ENCODE data around the gene XPO1.
A peak's percentile ranks its signal among the peaks of the same experiment; 100 is the strongest.
"Not testable (repeated sequence)": the region's sequence is repeated elsewhere in the genome, so short reads cannot be mapped to it uniquely, and the experiment has no call there.

XPO1 gene

DNA sequence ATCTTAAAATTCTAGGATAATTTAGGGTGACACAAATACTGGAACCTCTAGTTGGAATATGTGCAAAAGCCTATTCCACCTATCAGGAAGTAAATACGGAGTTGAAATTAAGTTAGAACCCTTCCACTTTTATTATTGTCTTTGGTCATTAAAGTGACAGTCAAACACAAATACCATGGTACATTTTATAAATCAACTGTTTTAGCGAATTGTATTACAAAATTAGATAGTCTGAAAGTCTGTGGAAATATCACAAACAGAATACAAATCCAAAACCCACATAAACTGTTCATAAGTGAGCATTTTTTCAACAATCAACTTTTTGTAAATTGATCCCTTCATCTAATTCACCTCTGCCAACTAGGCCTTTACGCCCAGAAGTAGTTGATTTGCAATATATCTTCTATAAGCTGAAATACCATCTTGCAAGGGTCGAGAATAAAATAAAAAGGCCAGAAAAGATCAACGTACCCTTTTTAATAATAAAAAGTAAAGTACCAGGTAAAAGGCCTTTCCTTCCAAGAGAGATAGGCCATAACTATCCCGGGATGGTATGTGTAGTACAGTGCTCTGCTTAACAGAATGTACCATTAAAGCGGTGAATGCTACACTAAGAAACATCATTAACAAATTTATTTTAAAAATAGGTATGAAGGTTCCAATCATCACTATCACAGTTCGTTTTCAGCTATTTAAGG, 68.6 kb downstream of the XPO1 start:
- DNase-seq (ENCODE audit: low spot score), result peak; percentile 35

- DNase-seq (ENCODE audit: low spot score), result not testable (repeated sequence)
Measured at GRCh38 chr2:61468231-61468630, 69.9 kb downstream of the XPO1 start.

DNA sequence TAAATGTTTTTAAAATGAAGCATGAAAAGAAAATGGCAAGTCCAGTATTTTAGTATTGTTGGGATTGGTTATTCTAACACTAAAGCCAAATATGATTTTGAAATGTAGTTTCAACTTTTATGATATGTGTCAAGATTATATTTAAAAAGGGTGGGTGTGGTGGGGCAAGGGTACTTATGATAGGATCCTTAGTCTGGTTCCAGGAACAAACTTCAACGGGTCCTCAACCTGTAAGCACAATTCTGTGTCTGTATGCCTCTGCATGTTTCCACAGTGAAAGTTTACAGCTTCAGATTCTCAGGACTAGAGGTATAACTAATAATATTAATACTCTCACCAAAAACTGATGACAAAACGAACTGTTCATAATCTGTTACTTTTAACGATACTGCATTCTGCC, 73.1 kb downstream of the XPO1 start:
- no peak for DNase-seq (ENCODE audit: low spot score)

GRCh38 chr2:61463769-61464475, 74.2 kb downstream of the XPO1 start:
- DNase-seq (ENCODE audit: low spot score), result no peak

DNA sequence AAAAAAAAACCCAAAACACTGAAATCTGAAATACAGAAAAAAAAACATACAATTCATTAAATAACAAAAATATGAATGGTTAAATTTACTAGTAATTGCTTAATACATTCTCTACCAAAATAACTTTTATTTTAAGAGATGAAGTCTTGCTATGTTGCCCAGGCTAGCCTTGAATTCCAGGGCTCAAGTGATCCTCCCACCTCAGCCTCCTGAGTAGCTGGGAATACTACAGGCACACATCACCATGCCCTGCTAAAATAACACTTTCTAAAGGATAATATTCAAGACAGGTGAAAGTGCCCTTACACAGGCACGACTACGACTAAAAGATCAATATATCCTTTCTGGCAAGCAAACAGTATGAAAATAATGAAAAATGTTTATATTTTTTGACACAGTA, 76.8 kb downstream of the XPO1 start:
- no peak for DNase-seq (ENCODE audit: low spot score)

GRCh38 chr2:61460163-61460562, 78.0 kb downstream of the XPO1 start:
- peak; percentile 43 for DNase-seq (ENCODE audit: low spot score)

DNA sequence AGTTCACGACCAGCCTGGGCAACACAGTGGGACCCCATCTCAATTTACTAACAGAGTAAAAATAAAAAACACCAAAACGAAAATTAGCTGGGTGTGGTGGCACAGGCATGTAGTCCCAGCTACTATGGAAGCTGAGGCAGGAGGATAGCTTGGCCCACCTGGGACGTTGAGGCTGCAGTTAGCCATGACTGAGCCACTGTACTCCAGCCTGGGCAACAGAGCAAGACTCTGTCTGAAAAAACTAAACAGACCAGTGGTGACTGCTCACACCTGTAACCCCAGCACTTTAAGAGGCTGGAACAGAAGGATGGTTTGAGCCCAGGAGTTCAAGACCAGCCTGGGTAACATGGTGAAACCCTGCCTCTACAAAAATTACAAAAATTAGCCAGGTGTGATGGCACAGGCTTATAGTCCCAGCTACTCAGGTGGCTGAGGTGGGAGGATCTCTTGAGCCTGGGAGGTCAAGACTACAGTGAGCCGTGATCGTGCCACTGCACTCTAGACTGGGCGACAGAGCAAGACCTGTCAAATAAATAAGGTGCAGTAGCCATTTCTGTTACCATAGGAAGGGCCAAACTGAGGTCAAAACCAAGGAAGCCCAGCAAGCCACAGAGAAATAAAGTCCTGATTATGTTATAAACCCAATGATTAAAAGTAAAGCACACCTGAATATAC, 81.3 kb downstream of the XPO1 start:
- no peak for DNase-seq (ENCODE audit: low spot score)

DNA sequence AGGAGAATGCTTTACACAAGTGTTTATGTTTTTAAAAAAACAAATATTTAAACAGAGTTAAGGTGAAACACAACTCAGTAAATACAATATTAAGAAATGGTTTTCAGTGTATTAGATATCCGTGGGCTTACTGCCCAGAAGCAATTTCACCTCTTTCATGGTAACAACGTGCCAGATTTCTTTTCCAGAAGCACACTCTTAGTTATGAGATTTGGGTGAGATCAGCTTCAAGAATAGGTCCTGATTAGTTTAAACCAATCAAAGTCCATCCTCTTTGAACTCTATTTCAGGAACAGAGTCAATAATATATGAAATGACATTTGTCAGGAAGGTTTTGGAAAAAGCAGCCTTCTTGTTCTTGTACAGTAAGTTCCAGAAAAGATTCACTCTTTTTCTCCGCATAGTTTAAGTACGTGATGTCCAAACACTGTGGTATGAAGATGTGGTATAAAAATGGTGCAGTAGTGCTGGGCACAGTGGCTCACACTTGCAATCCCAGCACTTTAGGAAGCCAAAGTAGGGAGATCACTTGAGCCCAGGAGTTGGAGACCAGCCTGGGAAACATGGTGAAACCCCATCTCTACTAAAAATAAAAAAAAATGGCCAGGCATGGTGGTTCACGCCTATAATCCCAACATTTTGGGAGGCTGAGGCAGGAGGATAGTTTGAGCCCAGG, 81.9 kb downstream of the XPO1 start:
- DNase-seq (ENCODE audit: low spot score), result no peak

DNA sequence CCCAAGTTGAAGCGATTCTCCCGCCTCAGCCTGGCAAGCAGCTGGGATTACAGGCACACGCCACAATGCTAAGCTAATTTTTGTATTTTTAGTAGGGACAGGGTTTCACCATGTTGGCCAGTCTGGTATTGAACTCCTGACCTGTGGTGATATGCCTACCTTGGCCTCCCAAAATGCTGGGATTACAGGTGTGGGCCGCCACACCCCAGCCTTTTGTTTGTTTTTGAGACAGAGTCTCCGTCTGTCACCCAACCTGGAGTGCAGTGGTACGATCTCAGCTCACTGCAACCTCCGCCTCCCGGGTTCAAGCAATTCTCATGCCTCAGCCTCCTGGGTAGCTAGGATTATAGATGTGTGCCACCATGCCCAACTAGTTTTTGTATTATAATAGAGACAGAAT, 83.2 kb downstream of the XPO1 start:
- DNase-seq (ENCODE audit: low spot score), result not testable (repeated sequence)

DNA sequence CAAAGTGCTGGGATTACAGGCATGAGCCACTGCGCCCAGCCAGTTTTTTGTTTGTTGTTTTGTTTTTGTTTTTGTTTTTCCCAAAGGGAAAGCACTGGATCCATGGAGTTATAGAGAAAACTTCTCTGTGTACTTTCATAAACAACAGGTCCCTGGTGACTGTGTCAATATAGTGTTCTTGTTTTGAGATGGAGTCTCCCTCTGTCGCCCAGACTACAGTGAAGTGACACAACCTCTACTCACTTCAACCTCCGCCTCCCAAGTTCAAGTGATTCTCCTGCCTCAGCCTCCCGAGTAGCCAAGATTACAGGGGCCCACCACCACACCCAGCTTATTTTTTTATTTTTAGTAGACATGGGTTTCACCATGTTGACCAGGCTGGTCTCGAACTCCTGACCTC, 83.8 kb downstream of the XPO1 start:
- DNase-seq (ENCODE audit: low spot score), result no peak

DNA sequence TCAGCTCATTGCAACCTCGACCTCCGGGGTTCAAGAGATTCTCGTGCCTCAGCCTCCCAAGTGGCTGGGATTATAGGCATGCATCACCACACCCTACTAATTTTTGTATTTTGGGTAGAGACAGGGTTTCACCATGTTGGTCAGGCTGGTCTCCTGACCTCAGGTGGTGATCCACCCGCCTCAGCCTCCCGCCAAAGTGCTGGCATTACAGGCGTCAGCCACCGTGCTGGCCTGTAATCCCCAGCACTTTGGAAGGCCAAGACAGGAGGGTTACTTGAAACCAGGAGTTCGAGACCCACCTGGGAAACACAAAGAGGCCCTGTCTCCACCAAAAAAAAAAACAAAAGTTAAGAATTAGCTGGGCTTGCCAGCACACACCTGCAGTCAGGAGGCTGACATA, 85.8 kb downstream of the XPO1 start:
- no peak for DNase-seq (ENCODE audit: low spot score)

- no peak for DNase-seq (ENCODE audit: low spot score)
Measured at GRCh38 chr2:61451178-61451577, 87.0 kb downstream of the XPO1 start.

- no peak for DNase-seq (ENCODE audit: low spot score)
Measured at GRCh38 chr2:61450144-61450543, 88.0 kb downstream of the XPO1 start.

- DNase-seq (ENCODE audit: low spot score), result no peak
Measured at GRCh38 chr2:61448229-61448628, 89.9 kb downstream of the XPO1 start.

DNA sequence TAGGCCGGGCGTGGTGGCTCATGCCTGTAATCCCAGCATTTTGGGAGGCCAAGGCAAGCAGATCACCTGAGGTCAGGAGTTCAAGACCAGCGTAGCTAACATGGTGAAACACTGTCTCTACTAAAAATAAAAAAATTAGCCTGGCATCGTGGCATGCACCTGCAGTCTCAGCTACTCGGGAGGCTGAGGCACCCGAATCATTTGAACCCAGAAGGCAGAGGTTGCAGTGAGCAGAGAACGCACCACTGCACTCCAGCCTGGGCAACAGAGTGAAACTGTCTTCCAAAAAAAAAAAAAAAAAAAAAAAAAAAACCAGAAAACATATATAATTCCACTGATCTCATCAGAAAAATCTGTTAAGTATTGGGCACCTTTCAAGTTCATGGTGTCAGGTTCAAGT, 91.2 kb downstream of the XPO1 start:
- not testable (repeated sequence) for DNase-seq (ENCODE audit: low spot score)

DNA sequence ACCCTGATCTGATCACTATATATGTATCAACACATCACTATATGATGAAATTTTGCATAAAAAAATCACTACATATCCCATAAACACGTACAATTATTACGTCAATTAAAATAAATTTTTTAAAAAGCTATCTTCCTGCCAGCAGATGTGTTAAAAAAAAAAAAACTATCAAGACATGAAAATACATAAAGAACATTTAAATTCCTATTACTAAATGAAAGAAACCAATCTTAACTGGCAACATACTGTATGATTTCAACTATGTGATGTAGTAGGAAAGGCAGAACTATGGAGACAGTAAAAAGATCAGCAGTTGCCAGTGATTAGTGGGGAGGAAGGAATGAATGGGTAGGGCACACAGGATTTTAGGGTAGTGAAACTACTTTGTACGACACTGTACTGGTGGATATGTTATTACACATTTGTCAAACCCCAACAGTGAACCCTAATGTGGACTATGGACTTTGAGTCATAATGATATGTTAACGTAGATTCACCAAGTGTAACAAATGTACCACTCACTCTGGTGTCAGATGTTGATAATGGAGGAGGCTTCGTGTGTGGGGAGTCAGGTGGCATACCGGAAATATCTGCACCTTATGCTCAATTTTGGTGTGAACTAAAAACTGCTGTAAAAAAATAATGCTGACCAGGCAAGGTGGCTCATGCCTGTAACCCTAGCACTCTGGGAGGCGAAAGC, 94.7 kb downstream of the XPO1 start:
- peak; percentile 90 for DNase-seq (ENCODE audit: low spot score)

GRCh38 chr2:61439241-61440002, 98.7 kb downstream of the XPO1 start:
- no peak for DNase-seq (ENCODE audit: low spot score)

- DNase-seq (ENCODE audit: low spot score), result no peak
Measured at GRCh38 chr2:61438670-61439069, 99.5 kb downstream of the XPO1 start.

DNA sequence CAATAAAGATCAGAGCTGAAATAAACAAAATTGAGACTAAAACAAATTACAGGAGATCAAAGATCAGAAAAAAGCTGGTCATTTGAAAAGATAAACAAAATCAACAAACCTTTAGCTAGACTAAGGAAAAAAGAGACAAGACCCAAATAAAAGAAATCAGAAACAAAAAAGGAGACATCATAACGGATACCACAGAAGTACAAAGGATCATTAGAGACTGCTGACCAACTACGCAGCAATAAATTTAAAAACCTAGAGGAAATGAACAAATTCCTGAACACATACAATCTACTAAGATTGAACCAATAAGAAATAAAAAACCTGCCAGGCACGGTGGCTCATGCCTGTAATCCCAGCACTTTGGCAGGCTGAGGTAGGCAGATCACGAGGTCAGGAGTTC, 101.0 kb downstream of the XPO1 start:
- no peak for DNase-seq (ENCODE audit: low spot score)

- DNase-seq (ENCODE audit: low spot score), result no peak
Measured at GRCh38 chr2:61436092-61436491, 102.1 kb downstream of the XPO1 start.

DNA sequence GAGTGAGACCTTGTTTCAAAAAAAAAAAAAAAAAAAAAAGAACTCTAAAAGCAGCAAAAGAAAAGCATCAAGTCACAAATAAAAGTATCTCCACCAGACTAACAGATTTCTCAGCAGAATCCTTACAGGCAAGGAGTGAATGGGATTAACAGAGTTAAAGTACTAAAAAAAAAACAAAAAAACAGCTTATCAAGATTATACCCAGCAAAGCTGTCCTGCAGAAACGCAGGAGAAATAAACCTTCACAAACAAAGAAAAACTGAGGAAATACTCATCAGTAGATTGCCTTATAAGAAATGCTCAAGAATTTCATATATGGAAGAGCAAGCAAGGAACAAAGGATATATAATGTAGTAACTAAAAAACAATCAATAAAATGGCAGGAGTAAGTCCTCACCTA, 102.9 kb downstream of the XPO1 start:
- DNase-seq (ENCODE audit: low spot score), result no peak

All from SW480 (cell line).